ENCODE measurements around the gene ZFHX2.

The ZFHX2 gene

DNA sequence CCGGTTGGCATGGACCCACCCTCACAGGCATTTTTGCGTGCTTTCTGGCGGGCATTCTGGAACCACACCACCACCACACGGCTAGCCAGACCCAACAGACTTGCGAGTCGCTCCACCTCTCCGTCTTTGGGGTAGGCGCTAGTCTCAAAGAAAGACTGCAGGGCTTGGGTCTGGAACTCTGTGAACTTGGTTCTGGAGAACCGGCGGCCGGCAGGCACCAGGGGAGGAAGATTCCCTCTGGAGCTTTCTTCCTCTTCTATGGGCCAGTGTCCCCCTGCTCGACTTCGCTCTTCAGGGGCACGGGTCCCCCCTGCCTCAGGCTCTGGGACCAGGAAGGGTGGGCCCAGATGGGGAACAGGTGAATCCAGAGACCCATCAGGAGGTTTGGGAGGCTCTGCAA, 26.6 kb downstream of the ZFHX2 start:
- H3K4me1 ChIP-seq, result peaks cover 2 to 7% (median 4%) of the 10 kb centered on the region in 10 experiments; a peak in 18 of 20 replicates
- H3K9ac ChIP-seq, result no peak overlapping the region
- H3K27ac ChIP-seq, result no peak overlapping the region
- TF ChIP-seq Cebpa-rat (IDR thresholded peaks at IDR 0.05), result no peak
- H3K4me3 ChIP-seq, result no peak overlapping the region
- H3K27me3 ChIP-seq, result no peaks in the 10 kb centered on the region
- peaks cover 0 to 9% (median 0%) of the 10 kb centered on the region in 11 experiments; a peak in 1 of 22 replicates for H4K20me1 ChIP-seq
- H3K4me2 ChIP-seq, result no peak overlapping the region
- H3K36me3 ChIP-seq, result peaks cover 0 to 16% (median 8%) of the 10 kb centered on the region in 11 experiments; a peak in 8 of 22 replicates
- no peaks in the 10 kb centered on the region for H3K9me3 ChIP-seq (replicated peaks in 1 of 11)

DNA sequence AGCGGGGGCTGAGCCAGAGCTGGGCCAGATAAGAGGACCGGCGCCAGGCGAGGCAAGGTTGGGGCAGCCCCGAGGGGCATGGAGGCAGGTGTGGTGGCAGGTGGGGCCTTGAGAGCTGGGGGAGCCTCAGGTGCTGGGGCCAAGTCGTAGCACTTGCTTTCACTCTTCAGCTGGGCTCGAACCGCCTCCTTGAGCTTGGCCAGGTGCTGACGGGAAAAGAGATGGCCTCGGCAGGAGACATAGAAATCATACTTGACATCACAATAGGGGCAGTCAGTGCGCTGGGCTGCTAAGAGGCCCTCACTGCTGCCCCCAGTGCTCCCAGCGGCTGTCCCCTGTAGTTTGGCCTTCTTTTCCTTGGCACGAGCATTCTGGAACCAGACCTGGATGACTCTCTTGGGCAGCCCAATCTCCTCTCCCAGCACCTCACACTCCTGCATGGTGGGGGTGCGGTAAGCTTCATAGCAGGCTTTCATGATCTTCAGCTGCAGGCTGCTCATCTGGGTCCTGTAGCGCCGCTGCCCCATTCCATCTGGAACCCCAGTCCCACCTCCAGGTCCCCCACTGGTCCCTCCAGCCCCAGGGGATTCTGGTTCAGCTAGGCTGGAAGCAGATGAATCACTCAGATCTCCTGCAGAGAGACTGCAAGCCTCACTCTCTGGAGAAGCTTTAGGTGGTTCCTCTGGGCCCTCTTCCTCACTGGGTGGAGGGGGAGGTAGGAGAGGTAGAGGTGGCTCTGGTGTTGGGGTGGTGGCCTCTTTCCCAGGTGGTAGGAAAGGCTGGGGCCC, 28.1 kb downstream of the ZFHX2 start:
- Histone ChIP-seq H3K4me1 (peaks cover 0 to 4% (median 0%) of the 10 kb centered on the region in 10 experiments; a peak in 1 of 20 replicates), H4K20me1 (peaks cover 0 to 9% (median 0%) of the 10 kb centered on the region in 11 experiments; a peak in 1 of 22 replicates), H3K4me2 (no peak overlapping the region), H3K9me3 (replicated peaks in 1 of 11) (no peaks in the 10 kb centered on the region), H3K27ac (no peak overlapping the region), H3K9ac (no peak overlapping the region), H3K36me3 (peaks cover 0 to 16% (median 8%) of the 10 kb centered on the region in 11 experiments; a peak in 8 of 22 replicates), H3K27me3 (no peaks in the 10 kb centered on the region), H3K4me3 (no peak overlapping the region)
- no peak for TF ChIP-seq Cebpa-rat (IDR thresholded peaks at IDR 0.05)

DNA sequence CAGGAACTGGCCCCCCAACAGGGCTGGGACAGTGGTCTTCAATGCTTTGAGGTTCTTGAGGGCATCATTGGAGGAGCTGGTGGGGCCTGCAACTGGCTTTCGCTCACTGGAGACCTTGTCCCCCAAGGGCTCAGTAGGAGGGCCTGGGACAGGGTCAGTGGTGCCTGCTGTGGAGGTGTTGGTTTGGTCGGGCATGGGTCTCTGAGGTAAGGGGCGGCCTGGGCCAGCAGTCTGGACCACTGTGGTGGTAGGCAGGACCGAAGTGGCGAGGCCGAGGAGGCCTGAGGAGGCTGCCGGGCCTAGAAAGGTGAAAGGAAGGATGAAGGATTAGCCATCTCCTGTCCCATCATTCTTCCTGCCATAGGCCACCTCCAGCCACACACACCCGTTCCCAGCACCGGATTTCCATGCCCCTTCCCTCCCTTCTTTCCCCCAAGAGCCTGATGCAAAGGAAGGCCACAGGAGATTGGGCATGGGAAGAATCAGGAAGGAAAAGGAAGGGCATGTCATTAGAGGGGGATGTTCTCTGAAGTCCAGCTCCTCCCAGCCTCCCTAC, 28.8 kb downstream of the ZFHX2 start:
- no peak overlapping the region for H3K27ac ChIP-seq
- peaks cover 0 to 9% (median 0%) of the 10 kb centered on the region in 11 experiments; a peak in 1 of 22 replicates for H4K20me1 ChIP-seq
- no peak overlapping the region for H3K9ac ChIP-seq
- H3K9me3 ChIP-seq (replicated peaks in 1 of 11), result no peaks in the 10 kb centered on the region
- no peak overlapping the region for H3K4me3 ChIP-seq
- H3K4me1 ChIP-seq, result peaks cover 0 to 4% (median 0%) of the 10 kb centered on the region in 10 experiments; a peak in 1 of 20 replicates
- no peak overlapping the region for H3K4me2 ChIP-seq
- no peaks in the 10 kb centered on the region for H3K27me3 ChIP-seq
- H3K36me3 ChIP-seq, result peaks cover 0 to 16% (median 8%) of the 10 kb centered on the region in 11 experiments; a peak in 8 of 22 replicates
- no peak for TF ChIP-seq Cebpa-rat (IDR thresholded peaks at IDR 0.05)

DNA sequence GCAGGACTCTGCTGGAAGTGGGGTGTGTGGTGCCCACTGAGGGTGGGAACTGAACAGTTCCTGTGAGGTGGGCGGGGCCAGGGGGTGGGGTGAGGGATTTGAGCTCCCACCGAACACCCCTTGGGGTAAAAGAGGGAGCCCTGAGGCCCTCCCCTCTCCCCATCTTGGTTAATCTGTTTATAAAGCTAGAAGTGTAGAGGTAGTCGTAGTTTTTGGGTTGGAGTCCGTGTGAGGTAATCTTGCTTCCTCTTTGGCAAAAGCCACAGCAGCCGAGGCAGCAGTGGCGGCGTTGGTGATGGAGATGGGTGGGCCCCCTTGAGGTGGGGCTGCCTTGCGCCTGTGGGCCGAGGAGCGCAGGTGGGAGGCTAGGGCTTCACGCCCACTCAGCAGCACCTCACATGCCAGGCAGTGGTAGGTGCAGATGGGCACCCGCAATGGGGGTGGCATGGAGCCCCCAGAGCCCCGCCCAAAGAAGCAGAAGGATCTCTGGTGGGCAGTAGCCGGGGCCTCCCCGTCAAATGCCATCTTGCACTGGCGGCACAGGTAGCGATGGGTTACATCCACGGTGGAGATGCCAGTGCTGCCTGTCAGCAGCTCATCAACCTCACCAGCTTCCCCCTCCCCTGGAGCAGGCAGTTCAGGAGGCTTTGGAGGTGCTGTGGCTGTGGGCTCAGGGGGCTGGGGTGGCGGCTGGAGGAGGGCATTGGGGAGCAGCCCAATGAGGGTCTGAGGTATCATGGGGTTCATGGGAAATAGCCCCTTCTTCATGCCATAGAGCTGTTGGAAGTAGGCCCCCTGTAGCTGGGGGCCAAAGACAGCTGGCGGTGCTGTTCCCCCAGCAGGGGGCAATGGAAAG, 29.6 kb downstream of the ZFHX2 start:
- no peak overlapping the region for H3K9ac ChIP-seq
- H3K4me3 ChIP-seq, result no peak overlapping the region
- TF ChIP-seq Cebpa-rat (IDR thresholded peaks at IDR 0.05), result no peak
- peaks cover 0 to 14% (median 5%) of the 10 kb centered on the region in 11 experiments; a peak in 8 of 22 replicates for H3K36me3 ChIP-seq
- no peaks in the 10 kb centered on the region for H3K27me3 ChIP-seq
- peaks cover 0 to 9% (median 0%) of the 10 kb centered on the region in 11 experiments; a peak in 1 of 22 replicates for H4K20me1 ChIP-seq
- H3K9me3 ChIP-seq (replicated peaks in 1 of 11), result no peaks in the 10 kb centered on the region
- peaks cover 0 to 4% (median 0%) of the 10 kb centered on the region in 10 experiments; a peak in 1 of 20 replicates for H3K4me1 ChIP-seq
- H3K27ac ChIP-seq, result no peak overlapping the region
- no peak overlapping the region for H3K4me2 ChIP-seq

DNA sequence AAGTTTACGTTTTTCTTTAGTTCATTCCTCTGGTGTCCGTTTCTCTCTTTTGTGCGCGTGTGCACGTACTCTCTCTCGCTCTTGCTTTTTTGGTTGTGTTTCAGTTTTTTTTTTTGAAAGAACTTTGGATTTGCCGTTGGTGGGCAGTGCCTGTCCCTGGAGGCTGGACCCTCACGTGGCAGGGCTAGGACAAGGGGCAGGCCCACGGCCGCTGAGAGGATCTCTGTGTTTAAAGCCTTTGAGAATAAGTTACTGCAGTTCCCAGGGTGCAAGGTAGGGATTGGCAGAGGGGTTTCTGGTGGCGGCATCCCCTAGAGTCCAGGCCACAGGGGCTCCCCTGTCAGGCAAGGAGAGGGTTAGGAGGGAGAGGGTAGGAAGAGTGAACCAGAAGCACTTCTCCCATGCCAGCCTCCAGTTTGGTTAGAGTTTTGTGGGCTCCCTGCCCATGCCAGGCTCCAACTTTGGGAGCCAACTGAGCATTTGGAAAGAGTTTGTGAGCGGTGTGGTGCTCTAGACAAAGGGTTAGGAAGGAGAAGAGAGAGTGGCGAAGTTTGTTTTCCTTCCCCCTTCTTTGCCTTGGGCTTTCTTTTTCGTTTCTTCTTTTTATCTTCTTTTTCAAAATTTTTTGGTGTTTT, 30.5 kb downstream of the ZFHX2 start:
- H3K4me3 ChIP-seq, result no peak overlapping the region
- no peaks in the 10 kb centered on the region; a peak in 1 of 22 replicates for H4K20me1 ChIP-seq
- no peaks in the 10 kb centered on the region for H3K9me3 ChIP-seq (replicated peaks in 1 of 11)
- H3K36me3 ChIP-seq, result peaks cover 0 to 5% (median 1%) of the 10 kb centered on the region in 11 experiments; a peak in 5 of 22 replicates
- TF ChIP-seq Cebpa-rat (IDR thresholded peaks at IDR 0.05), result no peak
- no peaks in the 10 kb centered on the region for H3K27me3 ChIP-seq
- H3K9ac ChIP-seq, result no peak overlapping the region
- H3K4me1 ChIP-seq, result peaks cover 0 to 4% (median 0%) of the 10 kb centered on the region in 10 experiments; a peak in 1 of 20 replicates
- no peak overlapping the region for H3K4me2 ChIP-seq
- no peak overlapping the region for H3K27ac ChIP-seq

DNA sequence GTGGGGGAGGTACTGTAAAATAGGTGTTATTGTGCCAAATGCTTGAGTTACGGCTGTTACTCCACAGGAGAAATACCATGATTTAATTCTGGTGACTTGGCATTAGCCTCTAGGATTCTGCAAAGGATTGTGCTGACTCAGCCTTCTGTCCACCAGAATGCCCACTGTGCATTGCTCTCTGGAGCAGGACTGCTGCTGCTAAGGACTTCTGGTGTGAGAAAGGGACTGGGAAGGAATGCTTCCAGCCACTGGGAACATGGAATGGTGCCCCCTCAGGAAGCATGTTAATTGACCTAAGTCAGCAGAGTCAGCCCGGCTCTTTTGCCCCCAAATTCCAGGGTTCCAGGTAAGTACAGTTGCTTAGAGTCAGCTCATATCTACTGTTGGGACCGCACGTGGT, 32.9 kb downstream of the ZFHX2 start:
- H3K27me3 ChIP-seq, result no peaks in the 10 kb centered on the region
- no peak overlapping the region for H3K4me2 ChIP-seq
- H3K4me1 ChIP-seq, result peaks cover 0 to under 1% (median 0%) of the 10 kb centered on the region in 10 experiments; a peak in 1 of 20 replicates
- no peak overlapping the region for H3K27ac ChIP-seq
- peaks cover 0 to 5% (median 0%) of the 10 kb centered on the region in 11 experiments; a peak in 4 of 22 replicates for H3K36me3 ChIP-seq
- no peaks in the 10 kb centered on the region for H3K9me3 ChIP-seq (replicated peaks in 1 of 11)
- no peaks in the 10 kb centered on the region; a peak in 1 of 22 replicates for H4K20me1 ChIP-seq
- no peak overlapping the region for H3K4me3 ChIP-seq
- no peak for TF ChIP-seq Cebpa-rat (IDR thresholded peaks at IDR 0.05)
- H3K9ac ChIP-seq, result no peak overlapping the region

DNA sequence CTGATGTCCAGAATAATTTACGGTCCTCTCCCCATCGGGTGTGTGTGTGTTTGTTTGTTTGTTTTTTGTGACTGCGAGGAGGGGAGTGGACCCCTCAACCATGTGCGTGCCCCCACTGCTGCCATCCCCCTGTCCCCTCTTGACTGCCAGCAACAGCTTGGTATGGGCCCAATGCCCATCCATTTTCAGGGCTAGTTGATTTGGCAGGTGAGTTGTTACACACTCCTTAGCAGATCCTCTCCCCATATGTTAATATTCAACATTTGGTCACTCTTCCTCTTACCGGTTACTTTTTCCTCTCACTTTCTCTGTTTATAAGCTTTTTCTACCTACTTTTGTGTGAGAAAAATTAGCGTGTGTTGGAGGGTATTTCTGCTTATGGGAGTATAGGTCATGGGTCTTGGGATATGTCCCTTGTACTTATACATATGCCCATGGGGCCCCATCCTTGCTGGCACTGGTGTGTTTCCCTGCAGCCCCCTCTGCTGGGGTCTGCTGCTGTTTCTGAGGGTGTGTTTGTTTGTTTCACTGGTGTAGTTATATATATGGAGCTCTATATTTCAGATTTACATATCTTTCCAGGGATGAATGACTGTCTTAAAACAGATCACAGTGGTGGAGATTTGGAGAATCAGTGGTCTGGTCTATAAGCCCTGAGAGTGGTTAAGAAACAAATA, 33.8 kb downstream of the ZFHX2 start:
- Histone ChIP-seq H3K27ac (no peak overlapping the region), H3K4me2 (no peak overlapping the region), H3K27me3 (no peaks in the 10 kb centered on the region), H3K4me3 (no peak overlapping the region), H4K20me1 (no peaks in the 10 kb centered on the region; a peak in 1 of 22 replicates), H3K36me3 (peaks cover 0 to 5% (median 0%) of the 10 kb centered on the region in 11 experiments; a peak in 3 of 22 replicates), H3K9me3 (replicated peaks in 1 of 11) (no peaks in the 10 kb centered on the region), H3K9ac (no peak overlapping the region), H3K4me1 (no peaks in the 10 kb centered on the region; a peak in 1 of 20 replicates)
- TF ChIP-seq Cebpa-rat (IDR thresholded peaks at IDR 0.05), result no peak

DNA sequence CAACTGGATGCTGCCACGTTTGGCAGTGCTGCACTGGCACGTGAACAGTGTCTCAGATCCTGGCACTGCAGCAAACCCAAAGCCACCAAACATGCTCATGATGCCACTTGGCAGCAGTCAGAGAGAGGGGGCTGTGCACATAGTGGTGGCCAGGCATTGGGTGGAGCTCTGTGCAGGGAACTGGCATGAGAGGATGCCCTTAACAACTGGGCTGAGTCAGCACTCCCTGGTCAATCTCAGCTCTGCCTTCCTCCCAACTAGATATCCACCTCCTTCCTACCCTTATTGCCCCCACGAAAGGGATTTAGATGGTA, 37.0 kb downstream of the ZFHX2 start:
- H3K4me3 ChIP-seq, result no peak overlapping the region
- no peak for TF ChIP-seq Cebpa-rat (IDR thresholded peaks at IDR 0.05)
- H3K27ac ChIP-seq, result no peak overlapping the region
- H3K9ac ChIP-seq, result no peak overlapping the region
- peaks cover 0 to 5% (median 0%) of the 10 kb centered on the region in 11 experiments; a peak in 3 of 22 replicates for H3K36me3 ChIP-seq
- no peak overlapping the region for H3K4me2 ChIP-seq
- H4K20me1 ChIP-seq, result no peaks in the 10 kb centered on the region
- no peaks in the 10 kb centered on the region for H3K9me3 ChIP-seq (replicated peaks in 1 of 11)
- no peaks in the 10 kb centered on the region for H3K27me3 ChIP-seq
- H3K4me1 ChIP-seq, result peaks cover 0 to 10% (median 7%) of the 10 kb centered on the region in 10 experiments; a peak in 11 of 20 replicates
